ENCODE data around the gene SPEM2. TPM values are rescaled to one million over a fixed set of nuclear protein-coding genes. Genes with fewer than 3 reads are reported as not detected.

Gene SPEM2
- total RNA-seq, 1 donor from 2014 or later: not detected

GRCh38 chr17:7398612-7399011 is 26.8 kb upstream of the SPEM2 start:
- ATAC-seq (no peak), DNase-seq (ENCODE audit: missing footprints) (no peak)
- intact Hi-C loops (cut with DNase I): no loop called here

GRCh38 chr17:7403043-7403726 is 22.2 kb upstream of the SPEM2 start:
- peak; percentile 23 for ATAC-seq
- intact Hi-C loops (cut with DNase I): no loop called here
- peak; percentile 79 for DNase-seq (ENCODE audit: missing footprints)

DNA sequence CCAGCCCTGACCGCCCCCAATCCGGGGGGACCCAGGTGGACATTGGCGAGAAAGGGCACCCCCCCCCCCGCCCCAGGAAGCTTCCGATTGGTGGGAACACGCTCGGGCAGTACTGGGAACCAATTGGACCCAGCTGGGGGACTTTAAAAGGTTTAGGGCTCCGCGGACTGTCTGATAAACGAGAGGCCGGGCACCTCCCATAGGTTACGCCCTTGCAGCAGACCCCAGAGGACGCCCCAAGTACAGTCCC is 21.8 kb upstream of the SPEM2 start:
- DNase-seq (ENCODE audit: missing footprints): no peak
- peak; percentile 55 for ATAC-seq
- intact Hi-C loops (cut with DNase I): no loop called here

GRCh38 chr17:7403977-7404736 is 21.3 kb upstream of the SPEM2 start, which contains the start of gene TMEM256:
Gene TMEM256 (minus strand): TSS chr17:7404097. CDS start chr17:7404084, 13 bp downstream.
- intact Hi-C loops (cut with DNase I): loop anchor here (2.0 kb wide), 2 partner anchors 31 to 81 kb away; partner anchors contain the start of genes POLR2A and TMEM102
- ATAC-seq (peak; percentile 94), DNase-seq (ENCODE audit: missing footprints) (peak; percentile 99)

- DNase-seq (ENCODE audit: missing footprints): peak; percentile 76
- intact Hi-C loops (cut with DNase I): loop anchor here (2.0 kb wide), 2 partner anchors 30 to 80 kb away; partner anchors contain the start of genes POLR2A and TMEM102
- ATAC-seq: peak; percentile 51
These were observed 20.6 kb upstream of the SPEM2 start for GRCh38 chr17:7404737-7405349.

DNA sequence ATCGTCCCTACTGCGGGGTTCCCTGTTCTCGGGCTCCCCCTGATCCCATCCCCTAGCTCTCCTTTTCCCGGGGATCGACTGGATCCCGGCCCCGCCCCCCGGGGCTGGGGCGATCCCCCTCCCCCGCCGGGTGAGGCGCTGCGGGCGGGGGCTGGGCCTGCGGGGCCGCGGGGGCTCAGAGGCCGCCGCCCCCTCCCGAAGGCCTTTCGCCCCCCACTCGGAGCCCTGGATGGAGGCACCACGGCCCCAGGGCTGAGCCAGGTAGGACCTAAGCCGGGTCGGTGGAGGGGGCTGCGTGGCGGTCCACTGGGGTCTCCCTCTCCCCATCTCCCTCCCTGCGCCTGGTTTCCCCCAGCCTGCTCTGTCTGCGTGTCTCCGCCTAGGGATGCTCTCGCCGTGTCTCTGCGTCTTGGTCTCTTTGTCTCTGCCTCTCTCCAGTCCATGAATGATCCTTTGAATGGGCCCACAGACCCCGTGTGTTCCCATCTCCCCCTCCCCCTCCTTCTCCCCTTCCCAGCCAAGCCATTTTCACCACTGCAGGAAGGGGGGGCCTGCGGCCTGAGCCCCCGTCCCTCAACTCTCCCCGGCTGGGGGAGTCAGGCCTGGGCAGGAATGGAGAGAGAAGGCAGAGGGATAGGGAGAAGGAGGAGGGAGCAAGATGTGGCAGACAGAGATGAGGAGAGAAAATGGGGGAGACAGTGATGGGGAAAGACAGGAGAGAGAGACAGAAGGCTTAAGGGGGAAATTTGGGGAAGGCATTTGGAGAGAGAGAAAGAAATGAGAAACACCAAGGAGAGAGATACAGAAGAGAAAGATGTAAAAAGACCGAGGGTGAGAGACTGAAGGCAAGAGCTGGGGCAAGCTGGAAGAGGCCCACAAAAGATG is 19.8 kb upstream of the SPEM2 start:
- no peak for DNase-seq (ENCODE audit: missing footprints)
- no peak for ATAC-seq
- intact Hi-C loops (cut with DNase I): loop anchor here (2.0 kb wide), 2 partner anchors 29 to 79 kb away; partner anchors contain the start of genes POLR2A and TMEM102

GRCh38 chr17:7406235-7406825 is 19.1 kb upstream of the SPEM2 start:
- ATAC-seq: no peak
- intact Hi-C loops (cut with DNase I): no loop called here

GRCh38 chr17:7407082-7407481 is 18.3 kb upstream of the SPEM2 start:
- intact Hi-C loops (cut with DNase I): no loop called here
- DNase-seq (ENCODE audit: missing footprints) (no peak), ATAC-seq (no peak)

More at GRCh38 chr17:7406235-7406825, 19.1 kb upstream of the SPEM2 start:
- DNase-seq (ENCODE audit: missing footprints): no peak

DNA sequence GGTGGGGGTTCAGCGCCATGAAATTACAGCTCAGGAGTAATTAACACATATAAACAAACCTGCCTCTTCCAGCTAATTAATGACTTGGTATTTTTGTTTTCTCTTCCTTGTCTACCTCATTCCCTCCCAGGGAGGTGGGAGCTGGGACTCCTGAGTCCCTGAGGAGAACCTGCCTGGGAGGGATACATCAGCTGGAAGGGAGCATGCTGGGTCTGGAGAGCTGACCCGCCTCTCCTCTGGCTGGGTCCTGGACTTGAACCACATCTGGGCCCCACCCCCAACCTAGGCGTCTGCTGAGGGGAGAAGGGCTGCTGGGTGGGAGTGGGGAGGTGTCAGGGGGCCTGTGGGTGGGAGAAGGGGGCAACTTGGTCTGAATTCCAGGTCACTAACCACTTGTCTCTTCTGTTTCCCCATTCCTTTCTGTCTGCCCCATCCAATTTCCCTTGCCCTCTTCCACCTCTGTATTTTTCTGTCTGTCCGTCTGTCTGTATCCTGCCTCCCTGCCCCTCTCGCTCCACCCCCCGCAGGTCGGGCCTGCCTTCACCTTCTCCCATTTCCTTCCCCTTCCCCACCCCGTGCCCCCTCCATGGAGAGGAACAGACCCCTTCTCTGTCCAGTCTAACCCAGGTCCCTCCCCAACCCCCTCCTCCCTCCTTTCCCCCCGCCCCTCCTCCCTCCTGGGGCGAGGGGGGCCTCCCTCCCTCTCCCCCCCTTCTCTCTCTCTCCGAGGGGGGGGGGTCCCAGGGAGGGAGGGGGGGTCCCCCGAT is 17.7 kb upstream of the SPEM2 start, which contains the start of gene NLGN2:
NLGN2 (plus strand) TSS at position 361 of the 767 bp plus-strand sequence. CDS start 411 bp downstream, outside the sequence.
- intact Hi-C loops (cut with DNase I): no loop called here
- ATAC-seq: no peak
- DNase-seq (ENCODE audit: missing footprints): no peak

GRCh38 chr17:7408252-7408727 is 17.1 kb upstream of the SPEM2 start:
- DNase-seq (ENCODE audit: missing footprints) (no peak), ATAC-seq (no peak)
- intact Hi-C loops (cut with DNase I): no loop called here

GRCh38 chr17:7408863-7409262 is 16.6 kb upstream of the SPEM2 start:
- intact Hi-C loops (cut with DNase I): no loop called here
- DNase-seq (ENCODE audit: missing footprints): no peak
- no peak for ATAC-seq

GRCh38 chr17:7409716-7410115 is 15.7 kb upstream of the SPEM2 start:
- DNase-seq (ENCODE audit: missing footprints) (no peak), ATAC-seq (no peak)

GRCh38 chr17:7410634-7411426 is 14.6 kb upstream of the SPEM2 start:
- intact Hi-C loops (cut with DNase I): no loop called here
- ATAC-seq (no peak), DNase-seq (ENCODE audit: missing footprints) (no peak)

More at GRCh38 chr17:7409716-7410115, 15.7 kb upstream of the SPEM2 start:
- intact Hi-C loops (cut with DNase I): no loop called here

DNA sequence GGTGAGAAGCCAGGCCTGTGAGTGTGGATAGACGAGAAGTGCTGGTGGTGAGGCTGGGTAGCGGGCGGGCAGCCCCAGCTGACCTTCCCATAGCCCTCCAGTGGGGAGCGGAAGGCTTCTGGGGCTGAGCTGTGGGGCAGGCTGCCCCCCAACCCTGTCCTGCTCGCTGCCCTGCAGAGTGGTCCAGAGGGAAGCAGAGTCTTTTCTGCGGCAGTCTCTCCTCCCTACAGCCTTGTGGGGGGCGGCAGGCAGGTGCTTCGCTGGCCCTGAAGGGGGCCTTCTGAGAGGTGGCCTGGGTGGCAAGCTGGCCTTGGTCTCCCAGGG is 14.0 kb upstream of the SPEM2 start:
- ATAC-seq: no peak
- intact Hi-C loops (cut with DNase I): no loop called here
- DNase-seq (ENCODE audit: missing footprints): no peak

DNA sequence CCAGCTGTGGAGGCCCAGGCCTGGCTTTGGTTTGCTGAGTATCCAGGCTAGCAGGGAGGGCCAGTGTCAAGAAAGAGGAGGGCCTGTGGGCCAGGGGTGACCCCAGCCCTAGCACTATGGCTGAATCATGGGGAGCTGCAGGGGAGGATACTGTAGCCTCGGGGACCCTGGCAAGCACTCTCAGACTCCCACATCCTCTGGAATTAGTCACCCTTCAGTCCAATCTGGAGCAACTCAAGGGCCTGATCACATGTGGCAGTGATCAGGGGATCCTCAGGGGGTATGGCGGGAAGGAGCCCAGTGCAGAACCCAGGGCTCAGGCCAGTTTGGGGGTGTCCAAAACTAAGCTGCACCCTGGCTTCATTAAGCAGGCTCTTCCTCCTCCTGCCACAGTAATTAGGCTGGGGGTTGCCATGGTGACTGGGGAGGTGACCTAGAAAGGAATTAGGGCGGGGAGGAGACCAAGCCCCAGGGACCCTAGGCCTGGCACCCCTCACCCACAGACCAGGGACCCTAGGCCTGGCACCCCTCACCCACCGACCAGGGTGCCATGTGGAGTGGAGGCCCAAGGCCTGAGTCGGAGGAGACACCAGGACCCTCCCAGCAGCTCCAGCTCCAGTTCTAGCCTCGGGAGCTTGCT is 11.9 kb upstream of the SPEM2 start:
- no peak for ATAC-seq
- DNase-seq (ENCODE audit: missing footprints): no peak
- intact Hi-C loops (cut with DNase I): no loop called here

DNA sequence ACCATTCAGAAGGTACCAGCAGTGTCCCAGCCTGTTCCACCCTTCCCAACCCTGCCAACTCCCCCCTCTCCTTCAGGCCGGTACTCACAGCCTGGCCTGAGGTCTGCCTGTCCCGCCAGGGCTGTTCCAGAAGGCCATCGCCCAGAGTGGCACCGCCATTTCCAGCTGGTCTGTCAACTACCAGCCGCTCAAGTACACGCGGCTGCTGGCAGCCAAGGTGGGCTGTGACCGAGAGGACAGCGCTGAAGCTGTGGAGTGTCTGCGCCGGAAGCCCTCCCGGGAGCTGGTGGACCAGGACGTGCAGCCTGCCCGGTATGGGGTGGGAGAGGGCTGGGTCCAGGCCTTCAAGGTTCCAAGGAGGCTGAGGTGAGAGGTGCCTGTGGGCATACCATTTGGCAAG is 10.6 kb upstream of the SPEM2 start:
- DNase-seq (ENCODE audit: missing footprints) (no peak), ATAC-seq (no peak)
- intact Hi-C loops (cut with DNase I): no loop called here
